Glutamatergic neuron (in vitro differentiated cells): ENCODE measurements around the gene LRFN4. TPM values are rescaled to one million over a fixed set of nuclear protein-coding genes. Genes with fewer than 3 reads are reported as not detected.
A peak's percentile ranks its signal among the peaks of the same experiment; 100 is the strongest.

ENCODE experiments used
- DNase-seq: peaks from one replicate; pipeline ENCODE4 v3.0.0; 2022
- H3K27ac Mint-ChIP-seq: one replicate; pipeline ENCODE4 v1.8.0; 2020; ENCODE audit warnings: mild to moderate bottlenecking, mixed read lengths, inconsistent platforms; ENCODE audit not compliant: unreplicated experiment
- H3K27me3 Mint-ChIP-seq: one replicate; pipeline ENCODE4 v1.8.0; 2020; ENCODE audit warnings: mild to moderate bottlenecking, moderate library complexity, mixed read lengths, inconsistent platforms; ENCODE audit not compliant: unreplicated experiment
- H3K36me3 Mint-ChIP-seq: one replicate; pipeline ENCODE4 v1.8.0; 2020; ENCODE audit warnings: mild to moderate bottlenecking, mixed read lengths, inconsistent platforms; ENCODE audit not compliant: unreplicated experiment
- H3K4me1 Mint-ChIP-seq: one replicate; pipeline ENCODE4 v1.8.0; 2020; ENCODE audit warnings: mild to moderate bottlenecking, low read depth, mixed read lengths, inconsistent platforms; ENCODE audit not compliant: unreplicated experiment
- H3K4me3 Mint-ChIP-seq: one replicate; pipeline ENCODE4 v1.8.0; 2020; ENCODE audit warnings: mild to moderate bottlenecking, mixed read lengths, inconsistent platforms; ENCODE audit not compliant: unreplicated experiment
- H3K9me3 Mint-ChIP-seq: one replicate; pipeline ENCODE4 v1.8.0; 2020; ENCODE audit warnings: mild to moderate bottlenecking, moderate library complexity, mixed read lengths, inconsistent platforms; ENCODE audit not compliant: unreplicated experiment
- CTCF ChIP-seq: fragments of 200-600 bp; sonication (generic); IDR thresholded peaks from one replicate; pipeline ENCODE4 v1.5.0; 2021; ENCODE audit not compliant: partially characterized antibody, unreplicated experiment
- total RNA-seq: library from RNA; stranded (reverse); fragmentation: NEBNext Ultra II Directional; extraction: Animal tissue kit (Norgen Biotek cat#: 25700); gene quantifications from one replicate; pipeline ENCODE4 v1.2.1, GENCODE V29; 2021; ENCODE audit not compliant: unreplicated experiment

LRFN4 gene
- total RNA-seq, 1 donor from 2014 or later, result 67.1 TPM

DNA sequence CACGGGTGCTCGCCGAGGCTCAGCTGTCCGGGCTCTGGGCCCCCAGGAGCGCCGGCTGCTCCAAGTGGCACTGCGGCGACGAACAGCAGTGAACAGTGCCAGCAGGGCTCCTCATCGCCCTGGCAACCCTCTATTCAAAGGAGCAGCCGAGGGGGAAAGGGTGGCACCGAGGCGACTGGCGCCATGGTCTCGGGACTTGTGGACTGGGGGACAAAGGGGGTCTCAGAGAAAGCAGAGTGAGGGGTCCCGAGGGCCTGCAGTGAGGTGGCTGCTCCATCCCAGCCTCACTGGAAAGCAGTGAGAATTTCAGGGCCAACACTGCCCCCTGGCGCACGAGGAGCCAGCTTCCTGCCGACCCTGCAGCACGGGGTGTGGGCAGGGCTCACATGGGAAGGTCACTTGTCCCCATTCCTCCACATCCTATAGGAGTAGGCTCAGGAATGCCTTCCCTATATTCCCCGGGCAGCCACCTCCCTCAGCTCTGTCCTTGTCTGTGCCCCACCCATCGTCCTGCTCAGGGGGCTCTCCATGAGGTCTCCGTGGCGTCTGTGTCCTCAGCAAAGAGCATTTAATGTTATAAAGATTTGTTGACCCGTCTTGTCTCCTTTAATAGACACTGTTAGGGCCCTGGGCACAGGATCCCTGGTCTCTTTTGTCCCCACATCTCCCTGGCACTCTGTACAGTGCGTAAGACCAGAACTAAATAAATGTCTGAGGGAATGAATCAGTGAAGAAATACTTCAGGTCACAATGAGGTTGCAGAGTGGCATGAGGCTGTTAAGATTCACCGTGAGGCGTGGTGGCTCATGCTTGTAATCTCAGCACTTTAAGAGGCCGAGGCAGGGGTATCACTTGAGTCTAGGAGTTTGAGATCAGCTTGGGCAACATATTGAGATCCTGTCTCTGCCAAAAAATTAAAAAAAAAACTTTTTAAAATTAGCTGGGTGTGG is 26.4 kb downstream of the LRFN4 start:
- Mint-ChIP-seq H3K36me3 (no peaks in the 10 kb centered on the region), H3K27ac (peak overlapping the region; percentile 68), H3K9me3 (peaks cover 3% of the 10 kb centered on the region), H3K4me3 (no peak overlapping the region), H3K4me1 (peaks cover 34% of the 10 kb centered on the region), H3K27me3 (peaks cover 15% of the 10 kb centered on the region)
- peak; percentile 88 for DNase-seq
- peak; percentile 70 for TF ChIP-seq CTCF

GRCh38 chr11:66884443-66884842 is 27.6 kb downstream of the LRFN4 start:
- Mint-ChIP-seq H3K4me3 (no peak overlapping the region), H3K9me3 (peaks cover 3% of the 10 kb centered on the region), H3K27me3 (peaks cover 13% of the 10 kb centered on the region), H3K27ac (no peak overlapping the region), H3K4me1 (peaks cover 33% of the 10 kb centered on the region), H3K36me3 (no peaks in the 10 kb centered on the region)
- no peak for DNase-seq
- TF ChIP-seq CTCF, result no peak

- Mint-ChIP-seq H3K4me1 (peaks cover 25% of the 10 kb centered on the region), H3K36me3 (no peaks in the 10 kb centered on the region), H3K4me3 (no peak overlapping the region), H3K27ac (no peak overlapping the region), H3K27me3 (peaks cover 11% of the 10 kb centered on the region), H3K9me3 (peaks cover 3% of the 10 kb centered on the region)
- DNase-seq, result no peak
- no peak for TF ChIP-seq CTCF
Measured at GRCh38 chr11:66885469-66885868, 28.6 kb downstream of the LRFN4 start.

- no peak for TF ChIP-seq CTCF
- H3K4me3 Mint-ChIP-seq, result peak overlapping the region; percentile 2
- peaks cover 10% of the 10 kb centered on the region for H3K27me3 Mint-ChIP-seq
- H3K4me1 Mint-ChIP-seq, result peaks cover 21% of the 10 kb centered on the region
- peaks cover 3% of the 10 kb centered on the region for H3K9me3 Mint-ChIP-seq
- H3K27ac Mint-ChIP-seq, result no peak overlapping the region
- H3K36me3 Mint-ChIP-seq, result no peaks in the 10 kb centered on the region
- DNase-seq, result no peak
Measured at GRCh38 chr11:66885950-66886440, 29.1 kb downstream of the LRFN4 start.

DNA sequence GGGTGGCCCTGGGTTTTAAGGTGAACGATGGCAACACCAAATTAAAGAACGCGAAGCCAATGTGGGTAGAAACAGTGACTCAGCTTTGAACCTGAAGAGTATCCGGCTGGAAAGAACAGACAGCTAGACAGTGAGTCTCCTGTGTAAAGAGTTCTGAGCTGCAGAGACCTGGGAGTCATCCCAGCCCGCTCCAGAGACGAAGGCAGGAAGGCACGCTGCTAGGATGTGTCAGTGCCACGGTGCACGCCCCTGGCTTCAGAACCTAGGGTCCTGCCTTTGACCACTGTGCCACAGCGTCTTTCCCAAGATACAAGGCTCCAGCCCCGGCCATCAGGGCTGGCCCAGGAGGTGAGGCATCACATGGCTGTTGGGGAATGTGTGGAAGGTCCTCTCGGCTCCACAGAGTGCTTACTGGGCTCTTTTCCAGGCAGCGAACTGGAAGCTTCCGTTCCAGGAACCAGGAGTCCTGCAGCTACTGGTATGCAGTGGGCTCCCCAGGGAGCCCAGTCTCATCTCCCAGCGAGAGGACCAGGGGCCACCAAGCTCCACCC is 29.9 kb downstream of the LRFN4 start:
- Mint-ChIP-seq H3K4me1 (peaks cover 16% of the 10 kb centered on the region), H3K36me3 (no peaks in the 10 kb centered on the region), H3K4me3 (peak overlapping the region; percentile 2), H3K27me3 (peaks cover 9% of the 10 kb centered on the region), H3K9me3 (peaks cover 3% of the 10 kb centered on the region), H3K27ac (no peak overlapping the region)
- no peak for TF ChIP-seq CTCF
- no peak for DNase-seq
